Lung (tissue), 12 donors: ENCODE measurements around the gene SLC12A7. TPM values are rescaled to one million over a fixed set of nuclear protein-coding genes. Genes with fewer than 3 reads are reported as not detected.

Experiments
- ATAC-seq: fragments of 200-7000 bp; cut with Tn5 transposase; one replicate; pipeline ENCODE4 v1.9.1; 2020; ENCODE audit warnings: moderate number of reproducible peaks; ENCODE audit not compliant: insufficient read depth, low FRiP score
- DNase-seq, 3 donors: peaks; one replicate each; pipeline ENCODE4 v3.0.0-alpha.2; 2013 to 2017
- H3K27ac ChIP-seq, 2 donors: one replicate each; pipeline ENCODE4 v1.5.1; 2013; ENCODE audit warnings: mild to moderate bottlenecking in 2 of 2, moderate library complexity in 2 of 2, control low read depth in 1 of 2, inconsistent platforms in 1 of 2, low read depth in 1 of 2, low read length in 1 of 2
- H3K27me3 ChIP-seq, 3 donors: one replicate each; pipeline ENCODE4 v1.5.1; 2013; ENCODE audit warnings: low read length in 2 of 3; ENCODE audit not compliant: control insufficient read depth in 3 of 3, insufficient read depth in 3 of 3
- H3K36me3 ChIP-seq, 4 donors: one replicate each; pipeline ENCODE4 v1.5.1; 2013; ENCODE audit warnings: low read length in 4 of 4, mild to moderate bottlenecking in 1 of 4, moderate library complexity in 1 of 4; ENCODE audit not compliant: control insufficient read depth in 4 of 4, insufficient read depth in 4 of 4
- H3K4me1 ChIP-seq, 5 donors: one replicate each; pipeline ENCODE4 v1.5.1; 2013; ENCODE audit warnings: low read length in 5 of 5, mild to moderate bottlenecking in 2 of 5, moderate library complexity in 1 of 5; ENCODE audit not compliant: control insufficient read depth in 5 of 5, insufficient read depth in 5 of 5
- H3K4me3 ChIP-seq: one replicate; pipeline ENCODE4 v1.5.1; 2013; ENCODE audit warnings: mild to moderate bottlenecking, control low read depth, moderate library complexity
- H3K9ac ChIP-seq, 2 donors: one replicate each; pipeline ENCODE4 v1.5.1; 2013; ENCODE audit warnings: low read length in 2 of 2, control low read depth in 1 of 2; ENCODE audit not compliant: insufficient read depth in 1 of 2
- H3K9me3 ChIP-seq, 4 donors: one replicate each; pipeline ENCODE4 v1.5.1; 2013; ENCODE audit warnings: low read length in 3 of 4, mild to moderate bottlenecking in 1 of 4, moderate library complexity in 1 of 4; ENCODE audit not compliant: control insufficient read depth in 4 of 4, insufficient read depth in 3 of 4
- CTCF ChIP-seq: IDR thresholded peaks from 2 replicates; pipeline ENCODE4 v1.5.1; 2012; ENCODE audit warnings: mild to moderate bottlenecking; ENCODE audit errors: control extremely low read depth, extremely low read depth
- WGBS, 2 donors: extraction: QIAGEN DNeasy Blood & Tissue Kit; methylation state at CpG; one replicate each; pipeline ENCODE4 v1.1.7; 2013; 5-methylcytosine and 5-hydroxymethylcytosine counted together
- polyA plus RNA-seq, 2 donors: library from polyadenylated mRNA; stranded (reverse); fragments of 200-250 nt; gene quantifications; one replicate each; pipeline ENCODE4 v1.2.1, GENCODE V29; 2013
- total RNA-seq, 2 donors: library from RNA; depleted of rRNA in 1 of 2; stranded (reverse); fragments of >200 nt in 1 of 2; gene quantifications; one replicate each; pipeline ENCODE4 v1.2.1, GENCODE V29; 2014 to 2021
- donor health status: control.
- donor health status: control.
- donor health status: Bipolar disorder and iron deficiency.
- donor health status: healthy.
- donor health status: DM: yes; HTN: yes; CAD: no.

Gene SLC12A7
- total and polyA plus RNA-seq, 4 donors = 14.8 to 50.4 (median 39.8) TPM

GRCh38 chr5:1093361-1093760, 18.5 kb downstream of the SLC12A7 start:
- no peak for TF ChIP-seq CTCF
- Histone ChIP-seq H3K27me3 (no peaks in the 10 kb centered on the region), H3K4me1 (peaks cover 4 to 22% (median 7%) of the 10 kb centered on the region in 5 donors), H3K4me3 (no peak overlapping the region), H3K27ac (no peak overlapping the region), H3K9ac (no peak overlapping the region), H3K9me3 (no peaks in the 10 kb centered on the region), H3K36me3 (peaks cover 4 to 53% (median 6%) of the 10 kb centered on the region in 4 donors)
- ATAC-seq (no peak), DNase-seq (no peak)
- WGBS, 2 donors = 89 to 93% methylated on average over 26 of the region's 26 CpGs

GRCh38 chr5:1092122-1092521, 19.7 kb downstream of the SLC12A7 start:
- Histone ChIP-seq H3K27me3 (no peaks in the 10 kb centered on the region), H3K36me3 (peaks cover 8 to 61% (median 11%) of the 10 kb centered on the region in 4 donors), H3K4me1 (peaks cover 0 to 13% (median 7%) of the 10 kb centered on the region in 5 donors), H3K9ac (no peak overlapping the region), H3K4me3 (no peak overlapping the region), H3K27ac (peak overlapping the region in 1 of 2 donors; percentile 21), H3K9me3 (no peaks in the 10 kb centered on the region)
- TF ChIP-seq CTCF = no peak
- DNase-seq = no peak
- WGBS, 2 donors = 77 to 78% methylated on average over 14 of the region's 14 CpGs
- no peak for ATAC-seq

- Histone ChIP-seq H3K27me3 (no peaks in the 10 kb centered on the region), H3K9me3 (no peaks in the 10 kb centered on the region), H3K27ac (no peak overlapping the region), H3K36me3 (peaks cover 8 to 66% (median 16%) of the 10 kb centered on the region in 4 donors), H3K4me3 (no peak overlapping the region), H3K4me1 (peaks cover 0 to 8% (median 4%) of the 10 kb centered on the region in 5 donors), H3K9ac (no peak overlapping the region)
- no peak for ATAC-seq
- DNase-seq = no peak
- TF ChIP-seq CTCF = no peak
- WGBS, 2 donors = 87 to 92% methylated on average over 23 of the region's 23 CpGs
Measured at GRCh38 chr5:1091632-1092031, 20.2 kb downstream of the SLC12A7 start.

- ATAC-seq (no peak), DNase-seq (no peak)
- Histone ChIP-seq H3K9ac (no peak overlapping the region), H3K4me3 (no peak overlapping the region), H3K36me3 (peaks cover 5 to 74% (median 20%) of the 10 kb centered on the region in 4 donors), H3K4me1 (peaks cover 0 to 8% (median 4%) of the 10 kb centered on the region in 5 donors), H3K27me3 (no peaks in the 10 kb centered on the region), H3K27ac (peak overlapping the region in 1 of 2 donors; percentile 81), H3K9me3 (no peaks in the 10 kb centered on the region)
- no peak for TF ChIP-seq CTCF
- WGBS, 2 donors = 83 to 90% methylated on average over 16 of the region's 16 CpGs
Measured at GRCh38 chr5:1090538-1090937, 21.3 kb downstream of the SLC12A7 start.
